IMR-90 (cell line): ENCODE results near the gene CCDC69. TPM values are rescaled to one million over a fixed set of nuclear protein-coding genes. Genes with fewer than 3 reads are reported as not detected.
A peak's percentile ranks its signal among the peaks of the same experiment; 100 is the strongest.
"Not testable (repeated sequence)": the region's sequence is repeated elsewhere in the genome, so short reads cannot be mapped to it uniquely, and the experiment has no call there.

Experiments
- ATAC-seq: fragments of 200-7000 bp; cut with Tn5 transposase; 2 replicates; pipeline ENCODE4 v1.9.1; 2020; ENCODE audit warnings: low read depth, mild to moderate bottlenecking, moderate library complexity
- BruUV-seq: library from RNA; stranded (reverse); fragments of 400-500 nt; replicated peaks from 2 replicates; lab custom pipeline; 2021; lab: Mats Ljungman, UMichigan
- CTCF ChIA-PET: fragments of 300-600 bp; formaldehyde crosslinking; extraction: SDS; loops from one replicate; lab custom pipeline; 2021; ENCODE audit warnings: antibody characterized with exemption; lab: Yijun Ruan, JAX
- POLR2A ChIA-PET: fragments of 300-600 bp; sonication (Branson Sonifier 250); formaldehyde crosslinking; loops from one replicate; lab custom pipeline; 2022; ENCODE audit warnings: antibody characterized with exemption; ENCODE audit not compliant: unreplicated experiment; lab: Charles Lee
- DNase-seq: peaks from one replicate; pipeline ENCODE4 v3.0.0; 2013
- H2AFZ ChIP-seq: replicated peaks from 2 replicates; pipeline ENCODE3; 2013; ENCODE audit warnings: low read length, mild to moderate bottlenecking; ENCODE audit not compliant: poor library complexity
- H2AK5ac ChIP-seq: 2 replicates; pipeline ENCODE4 v1.6.1; 2013; ENCODE audit warnings: low read depth, low read length, inconsistent platforms
- H2AK9ac ChIP-seq: replicated peaks from 2 replicates; pipeline ENCODE3; 2013; ENCODE audit warnings: mild to moderate bottlenecking, low read depth, low read length, moderate library complexity; ENCODE audit not compliant: poor library complexity
- H2BK120ac ChIP-seq: 2 replicates; pipeline ENCODE4 v1.6.1; 2013; ENCODE audit warnings: low read depth, low read length, inconsistent platforms
- H2BK15ac ChIP-seq: 3 replicates; pipeline ENCODE4 v1.6.1; 2013; ENCODE audit warnings: low read depth, low read length, inconsistent platforms
- H2BK20ac ChIP-seq: 2 replicates; pipeline ENCODE4 v1.6.1; 2013; ENCODE audit warnings: low read depth, mild to moderate bottlenecking, inconsistent platforms, low read length, moderate library complexity
- H2BK5ac ChIP-seq: 2 replicates; pipeline ENCODE4 v1.6.1; 2013; ENCODE audit warnings: mild to moderate bottlenecking, low read depth, low read length, inconsistent platforms; ENCODE audit not compliant: poor library complexity, severe bottlenecking
- H3K14ac ChIP-seq: replicated peaks from 2 replicates; pipeline ENCODE4 v1.6.1; 2013; ENCODE audit warnings: low read depth, low read length, inconsistent platforms
- H3K18ac ChIP-seq: 2 replicates; pipeline ENCODE4 v1.6.1; 2013; ENCODE audit warnings: low read depth, low read length, control low read depth
- H3K23ac ChIP-seq: 2 replicates; pipeline ENCODE4 v1.6.1; 2013; ENCODE audit warnings: low read depth, low read length, inconsistent platforms
- H3K27ac ChIP-seq: 2 replicates; pipeline ENCODE4 v1.5.1; 2013; ENCODE audit warnings: mild to moderate bottlenecking, control low read depth, low read length; ENCODE audit not compliant: insufficient read depth
- H3K27me3 ChIP-seq: 2 replicates; pipeline ENCODE4 v1.6.1; 2013; ENCODE audit warnings: low read length; ENCODE audit not compliant: control insufficient read depth, insufficient read depth
- H3K36me3 ChIP-seq: 2 replicates; pipeline ENCODE4 v1.6.1; 2013; ENCODE audit warnings: low read length, mixed read lengths; ENCODE audit not compliant: control insufficient read depth, insufficient read depth
- H3K4ac ChIP-seq: 2 replicates; pipeline ENCODE4 v1.6.1; 2013; ENCODE audit warnings: low read depth, low read length, inconsistent platforms
- H3K4me1 ChIP-seq: 2 replicates; pipeline ENCODE4 v1.6.1; 2013; ENCODE audit warnings: low read length, mixed read lengths; ENCODE audit not compliant: control insufficient read depth, insufficient read depth
- H3K4me2 ChIP-seq: 2 replicates; pipeline ENCODE4 v1.6.1; 2013; ENCODE audit warnings: low read depth, mild to moderate bottlenecking, control low read depth, low read length, moderate library complexity
- H3K4me3 ChIP-seq: 2 replicates; pipeline ENCODE4 v1.5.1; 2013; ENCODE audit warnings: low read depth, mild to moderate bottlenecking, control low read depth, low read length, moderate library complexity; ENCODE audit not compliant: insufficient read depth
- H3K56ac ChIP-seq: 2 replicates; pipeline ENCODE4 v1.6.1; 2013; ENCODE audit warnings: low read length, inconsistent platforms; ENCODE audit not compliant: insufficient read depth; ENCODE audit errors: extremely low read depth
- H3K79me1 ChIP-seq, 2 experiments: 2 replicates each; pipeline ENCODE4 v1.6.1; 2013; ENCODE audit warnings: low read length in 2 of 2, inconsistent platforms in 1 of 2, low read depth in 1 of 2
- H3K9ac ChIP-seq: 2 replicates; pipeline ENCODE4 v1.6.1; 2013; ENCODE audit warnings: low read depth, low read length, control low read depth
- H3K9me1 ChIP-seq: 2 replicates; pipeline ENCODE4 v1.6.1; 2013; ENCODE audit warnings: low read length, inconsistent platforms; ENCODE audit not compliant: insufficient read depth
- H3K9me3 ChIP-seq: 2 replicates; pipeline ENCODE4 v1.6.1; 2013; ENCODE audit warnings: low read length; ENCODE audit not compliant: control insufficient read depth, insufficient read depth
- H4K20me1 ChIP-seq: 2 replicates; pipeline ENCODE4 v1.6.1; 2013; ENCODE audit warnings: low read length, inconsistent platforms; ENCODE audit not compliant: insufficient read depth
- H4K5ac ChIP-seq: 2 replicates; pipeline ENCODE4 v1.6.1; 2013; ENCODE audit warnings: mild to moderate bottlenecking, low read depth, low read length, control low read depth
- H4K8ac ChIP-seq, 2 experiments: 2 replicates each; pipeline ENCODE4 v1.6.1; 2013; ENCODE audit warnings: low read depth in 2 of 2, low read length in 2 of 2, control low read depth in 1 of 2, inconsistent platforms in 1 of 2
- H4K91ac ChIP-seq: 2 replicates; pipeline ENCODE4 v1.6.1; 2013; ENCODE audit warnings: low read depth, low read length, inconsistent platforms; ENCODE audit not compliant: insufficient read depth
- FOS ChIP-seq: fragments of 150-350 bp; IDR thresholded peaks from 2 replicates; pipeline ENCODE4 v1.6.1; 2016; ENCODE audit warnings: low read depth, low read length
- NFE2L2 ChIP-seq: fragments of 150-350 bp; IDR thresholded peaks from 2 replicates; pipeline ENCODE4 v1.6.1; 2016; ENCODE audit warnings: low read depth, mild to moderate bottlenecking, low read length
- POLR2A ChIP-seq: IDR thresholded peaks from 2 replicates; pipeline ENCODE4 v1.6.1; 2012; ENCODE audit warnings: mild to moderate bottlenecking, low read depth, low read length
- RAD21 ChIP-seq: IDR thresholded peaks from 2 replicates; pipeline ENCODE4 v1.6.1; 2012; ENCODE audit warnings: low read length, improper control_type of control experiment
- RCOR1 ChIP-seq: IDR thresholded peaks from 2 replicates; pipeline ENCODE4 v1.6.1; 2012; ENCODE audit warnings: mild to moderate bottlenecking, low read length, improper control_type of control experiment; ENCODE audit not compliant: insufficient replicate concordance
- SMC3 ChIP-seq: fragments of 150-350 bp; IDR thresholded peaks from 2 replicates; pipeline ENCODE4 v1.6.1; 2016; ENCODE audit warnings: low read depth, mild to moderate bottlenecking, antibody characterized with exemption, low read length, moderate library complexity
- WGBS, 2 experiments: methylation state at CpG; one replicate each; pipeline versions ENCODE4 v1.1.5 to v1.1.7; 2013; ENCODE audit warnings: missing lambda C conversion rate in 2 of 2; ENCODE audit not compliant: insufficient read length in 1 of 2; ENCODE audit errors: extremely low coverage in 2 of 2; 5-methylcytosine and 5-hydroxymethylcytosine counted together
- dilution Hi-C: fragments of 300-500 bp; cut with HindIII; formaldehyde crosslinking; loops from one replicate; pipeline ENCODE4 v1.14.3; 2018; ENCODE audit warnings: low sequenced_read_pairs; ENCODE audit not compliant: unreplicated experiment
- in situ Hi-C: fragments of 300-500 bp; cut with MboI; formaldehyde crosslinking; loops from 3 replicates; pipeline ENCODE4 v1.14.3; 2019; ENCODE audit warnings: low sequenced_read_pairs, inconsistent platforms, mixed read lengths
- intact Hi-C: fragments of 100-400 bp; cut with micrococcal nuclease; formaldehyde crosslinking; loops from 2 replicates; pipeline ENCODE4 v1.10.0; 2022
- polyA plus RNA-seq, 3 experiments: library from polyadenylated mRNA; depleted of rRNA; stranded (reverse); fragments of >200 nt; gene quantifications; 2 replicates each; pipeline ENCODE4 v1.2.3, GENCODE V29; 2012; ENCODE audit warnings: low replicate concordance in 1 of 3
- total RNA-seq: library from RNA; depleted of rRNA; stranded (reverse); fragments of >200 nt; gene quantifications from 2 replicates; pipeline ENCODE4 v1.2.3, GENCODE V29; 2012
- TF ChIP-seq, protein P1 (sequence below): conservative IDR thresholded peaks from 2 replicates; pipeline ENCODE4 v1.5.1; 2012; ENCODE audit warnings: mild to moderate bottlenecking, low read depth, low read length, improper control_type of control experiment

CCDC69 gene
- total and polyA plus RNA-seq, 2 of the 4 experiments (the other 2 are of a cell fraction): 0.36 to 0.48 TPM

DNA sequence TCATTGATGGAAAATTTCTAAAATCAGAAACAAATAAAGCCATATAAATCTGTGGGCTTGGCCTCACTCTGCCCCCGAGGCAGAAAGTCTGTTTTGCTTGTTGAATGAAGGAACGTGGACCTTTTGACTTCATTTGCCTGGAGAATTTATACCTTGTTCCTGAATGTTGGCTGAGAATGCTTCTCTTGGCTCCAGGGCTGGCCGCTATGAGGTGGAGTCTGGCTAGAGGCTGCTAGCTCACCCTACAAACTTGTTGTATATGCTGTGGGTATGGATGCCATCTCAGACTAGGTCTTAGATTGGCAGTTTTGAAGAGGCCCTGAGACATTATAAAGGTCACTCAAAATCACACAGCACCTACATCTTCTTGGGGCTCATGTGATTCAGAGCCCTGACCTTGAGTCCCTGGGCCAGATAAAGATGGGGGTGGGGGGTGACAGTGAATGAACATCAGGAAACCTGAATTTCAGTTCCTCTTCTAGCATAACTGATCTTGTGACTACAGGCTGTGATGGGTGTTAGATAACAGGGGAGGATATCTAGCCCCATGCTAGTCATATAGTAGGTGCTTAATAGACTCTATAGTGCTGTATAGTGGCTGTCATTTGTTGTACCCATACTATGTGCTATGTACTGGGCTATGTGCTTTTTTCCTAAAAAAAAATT lies 31.9 kb upstream of the CCDC69 start:
- Histone ChIP-seq H2BK5ac (no peak overlapping the region), H3K9ac (no peak overlapping the region), H3K27me3 (no peaks in the 10 kb centered on the region), H3K9me1 (peaks cover 5% of the 10 kb centered on the region; the same call in 1 of the 2 replicates), H3K4me3 (no peak overlapping the region), H3K23ac (no peak overlapping the region), H3K36me3 (no peaks in the 10 kb centered on the region), H2AK9ac (no peak overlapping the region), H3K14ac (no peak overlapping the region), H3K18ac (no peak overlapping the region), H3K56ac (no peak overlapping the region), H2BK120ac (no peak overlapping the region), H3K79me1 (peaks cover 0 to 5% of the 10 kb centered on the region in 2 experiments; a peak in 2 of 4 replicates), H3K4me1 (no peaks in the 10 kb centered on the region; the same call in 1 of the 2 replicates), H2AK5ac (no peak overlapping the region), H3K4me2 (no peak overlapping the region), H4K5ac (no peak overlapping the region), H4K91ac (no peak overlapping the region), H2AFZ (no peak overlapping the region), H2BK15ac (no peak overlapping the region), H4K8ac (no peak overlapping the region), H2BK20ac (no peak overlapping the region), H3K27ac (no peak overlapping the region), H4K20me1 (no peaks in the 10 kb centered on the region), H3K9me3 (no peaks in the 10 kb centered on the region), H3K4ac (no peak overlapping the region)
- ATAC-seq (no peak), DNase-seq (no peak)
- intact Hi-C loops (no loop called here), in situ Hi-C loops (no loop called here), dilution Hi-C loops (no loop called here)
- WGBS, 2 experiments: no CpG with 5 or more reads among the region's 3 CpGs
- no peak for TF ChIP-seq RCOR1
- TF ChIP-seq, protein P1, sequence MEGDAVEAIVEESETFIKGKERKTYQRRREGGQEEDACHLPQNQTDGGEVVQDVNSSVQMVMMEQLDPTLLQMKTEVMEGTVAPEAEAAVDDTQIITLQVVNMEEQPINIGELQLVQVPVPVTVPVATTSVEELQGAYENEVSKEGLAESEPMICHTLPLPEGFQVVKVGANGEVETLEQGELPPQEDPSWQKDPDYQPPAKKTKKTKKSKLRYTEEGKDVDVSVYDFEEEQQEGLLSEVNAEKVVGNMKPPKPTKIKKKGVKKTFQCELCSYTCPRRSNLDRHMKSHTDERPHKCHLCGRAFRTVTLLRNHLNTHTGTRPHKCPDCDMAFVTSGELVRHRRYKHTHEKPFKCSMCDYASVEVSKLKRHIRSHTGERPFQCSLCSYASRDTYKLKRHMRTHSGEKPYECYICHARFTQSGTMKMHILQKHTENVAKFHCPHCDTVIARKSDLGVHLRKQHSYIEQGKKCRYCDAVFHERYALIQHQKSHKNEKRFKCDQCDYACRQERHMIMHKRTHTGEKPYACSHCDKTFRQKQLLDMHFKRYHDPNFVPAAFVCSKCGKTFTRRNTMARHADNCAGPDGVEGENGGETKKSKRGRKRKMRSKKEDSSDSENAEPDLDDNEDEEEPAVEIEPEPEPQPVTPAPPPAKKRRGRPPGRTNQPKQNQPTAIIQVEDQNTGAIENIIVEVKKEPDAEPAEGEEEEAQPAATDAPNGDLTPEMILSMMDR: no peak
- no peak for TF ChIP-seq RAD21
- no peak for TF ChIP-seq FOS
- no peak for TF ChIP-seq SMC3
- TF ChIP-seq NFE2L2: no peak
- TF ChIP-seq POLR2A: no peak
- ChIA-PET POLR2A (no interaction called here), CTCF (interaction anchor here (2.0 kb wide), 1 partner anchor 17 kb away, joined by 8 read pairs; no protein-coding TSS in a partner anchor)
- no TSS peak for BruUV-seq

- H2BK5ac ChIP-seq, H2BK20ac ChIP-seq, H3K79me1 ChIP-seq, BruUV-seq, H2AFZ ChIP-seq, H3K18ac ChIP-seq, H3K9ac ChIP-seq, H4K5ac ChIP-seq, H3K36me3 ChIP-seq, H3K4me1 ChIP-seq, H3K23ac ChIP-seq, H3K27me3 ChIP-seq, H2BK120ac ChIP-seq, in situ Hi-C loops, H3K14ac ChIP-seq, H2BK15ac ChIP-seq, H2AK5ac ChIP-seq, ATAC-seq, H3K4me3 ChIP-seq, H4K91ac ChIP-seq, POLR2A ChIA-PET, DNase-seq, H3K4me2 ChIP-seq, H3K27ac ChIP-seq, H3K56ac ChIP-seq, H4K8ac ChIP-seq, H3K9me1 ChIP-seq, H3K9me3 ChIP-seq, H3K4ac ChIP-seq, H4K20me1 ChIP-seq, dilution Hi-C loops: not testable (repeated sequence)
- H2AK9ac ChIP-seq: peak overlapping the region; percentile 36
- intact Hi-C loops: loop anchor here (5.0 kb wide), 1 partner anchor 453 kb away; no protein-coding TSS in a partner anchor
- WGBS, 2 experiments: no CpG with 5 or more reads among the region's 5 CpGs
- CTCF ChIA-PET: interaction anchor here (2.0 kb wide), 1 partner anchor 16 kb away, joined by 8 read pairs; no protein-coding TSS in a partner anchor
Observed at GRCh38 chr5:151254990-151255389, 31.1 kb upstream of the CCDC69 start.
